Activated naive CD4-positive, alpha-beta T cell treated with anti-CD3 and anti-CD28 coated beads for 36 hours (primary cell): ENCODE data around the gene TUBB1. TPM values are rescaled to one million over a fixed set of nuclear protein-coding genes. Genes with fewer than 3 reads are reported as not detected.
"Not testable (repeated sequence)": the region's sequence is repeated elsewhere in the genome, so short reads cannot be mapped to it uniquely, and the experiment has no call there.

Experiments used
- CTCF ChIA-PET: fragments of 350-600 bp; sonication (Branson Sonifier 250); formaldehyde crosslinking; loops from one replicate; lab custom pipeline; 2021; ENCODE audit warnings: antibody characterized with exemption; lab: Charles Lee
- DNase-seq: peaks from one replicate; pipeline ENCODE4 v3.0.0-alpha.2; 2020
- H3K27ac Mint-ChIP-seq: one replicate; pipeline ENCODE4 v1.8.0; 2021; ENCODE audit warnings: mild to moderate bottlenecking, mixed read lengths
- H3K27me3 Mint-ChIP-seq: one replicate; pipeline ENCODE4 v1.8.0; 2021; ENCODE audit warnings: low read depth, mixed read lengths
- H3K36me3 Mint-ChIP-seq: one replicate; pipeline ENCODE4 v1.8.0; 2021; ENCODE audit warnings: low read depth, mixed read lengths
- H3K4me1 Mint-ChIP-seq: one replicate; pipeline ENCODE4 v1.8.0; 2021; ENCODE audit warnings: low read depth, mixed read lengths
- H3K4me3 Mint-ChIP-seq: one replicate; pipeline ENCODE4 v1.8.0; 2021; ENCODE audit warnings: mild to moderate bottlenecking, moderate library complexity, mixed read lengths
- H3K9me3 Mint-ChIP-seq: one replicate; pipeline ENCODE4 v1.8.0; 2021; ENCODE audit warnings: mixed read lengths
- intact Hi-C: fragments of 100-400 bp; cut with micrococcal nuclease; formaldehyde crosslinking; loops from one replicate; pipeline ENCODE4 v1.15.1; 2023
- total RNA-seq, 2 experiments: library from RNA; stranded (reverse); gene quantifications; one replicate each; pipeline ENCODE4 v1.2.3, GENCODE V29; 2021

The TUBB1 gene
- total RNA-seq, 2 experiments from 2014 or later, result not detected

DNA sequence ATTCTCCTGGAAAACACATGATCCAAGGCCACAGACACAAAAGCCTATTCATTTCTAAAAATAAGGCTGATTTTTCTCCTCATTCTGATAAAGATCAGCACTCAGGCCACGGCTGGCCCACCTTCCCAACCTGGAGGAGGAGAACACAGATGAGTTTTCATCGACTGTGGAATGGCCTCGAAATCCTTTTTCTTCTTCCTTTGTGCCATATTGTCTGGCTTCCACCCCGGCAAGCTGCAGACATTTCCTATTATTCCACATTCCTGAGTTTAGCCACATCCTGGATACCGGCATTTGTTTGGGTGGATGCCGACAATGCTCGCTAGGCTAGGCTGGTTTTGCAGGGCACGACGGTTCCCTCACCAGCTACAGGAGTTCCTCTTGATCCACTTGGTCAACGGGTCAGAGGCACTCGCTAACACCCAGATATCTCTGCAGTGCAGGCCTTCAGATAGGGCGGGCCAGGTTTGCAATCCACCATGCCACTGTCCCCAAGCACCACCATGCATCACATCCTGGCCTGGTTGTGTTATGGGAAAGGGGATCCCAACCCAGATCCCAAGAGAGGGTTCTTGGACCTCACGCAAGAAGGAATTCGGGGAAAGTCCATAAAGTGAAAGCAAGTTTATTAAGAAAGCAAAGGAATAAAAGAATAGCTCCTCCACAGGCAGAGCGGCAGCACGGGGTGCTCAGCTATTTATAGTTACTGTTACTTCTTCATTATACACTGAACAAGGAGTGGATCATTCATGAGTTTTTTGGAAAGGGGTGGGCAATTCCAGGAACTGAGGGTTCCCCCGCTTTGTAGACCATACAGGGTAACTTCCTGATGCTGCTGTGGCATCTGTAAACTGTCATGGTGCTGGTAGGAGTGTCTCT is 8.0 kb upstream of the TUBB1 start:
- Mint-ChIP-seq H3K9me3 (no peaks in the 10 kb centered on the region), H3K27me3 (no peaks in the 10 kb centered on the region), H3K4me3 (no peak overlapping the region), H3K27ac (no peak overlapping the region), H3K4me1 (peaks cover 29% of the 10 kb centered on the region), H3K36me3 (no peaks in the 10 kb centered on the region)
- DNase-seq, result no peak
- CTCF ChIA-PET, result no interaction called here
- intact Hi-C loops, result no loop called here

GRCh38 chr20:59011874-59012157 is 7.4 kb upstream of the TUBB1 start:
- intact Hi-C loops, H3K27ac Mint-ChIP-seq, DNase-seq, H3K27me3 Mint-ChIP-seq, H3K4me3 Mint-ChIP-seq, H3K9me3 Mint-ChIP-seq, CTCF ChIA-PET, H3K36me3 Mint-ChIP-seq: not testable (repeated sequence)
- H3K4me1 Mint-ChIP-seq, result peaks cover 34% of the 10 kb centered on the region

GRCh38 chr20:59013031-59013951 is 5.9 kb upstream of the TUBB1 start:
- Mint-ChIP-seq H3K27me3 (no peaks in the 10 kb centered on the region), H3K9me3 (no peaks in the 10 kb centered on the region), H3K4me3 (no peak overlapping the region), H3K4me1 (peaks cover 43% of the 10 kb centered on the region), H3K27ac (no peak overlapping the region), H3K36me3 (no peaks in the 10 kb centered on the region)
- CTCF ChIA-PET, result no interaction called here
- no peak for DNase-seq
- intact Hi-C loops, result no loop called here

DNA sequence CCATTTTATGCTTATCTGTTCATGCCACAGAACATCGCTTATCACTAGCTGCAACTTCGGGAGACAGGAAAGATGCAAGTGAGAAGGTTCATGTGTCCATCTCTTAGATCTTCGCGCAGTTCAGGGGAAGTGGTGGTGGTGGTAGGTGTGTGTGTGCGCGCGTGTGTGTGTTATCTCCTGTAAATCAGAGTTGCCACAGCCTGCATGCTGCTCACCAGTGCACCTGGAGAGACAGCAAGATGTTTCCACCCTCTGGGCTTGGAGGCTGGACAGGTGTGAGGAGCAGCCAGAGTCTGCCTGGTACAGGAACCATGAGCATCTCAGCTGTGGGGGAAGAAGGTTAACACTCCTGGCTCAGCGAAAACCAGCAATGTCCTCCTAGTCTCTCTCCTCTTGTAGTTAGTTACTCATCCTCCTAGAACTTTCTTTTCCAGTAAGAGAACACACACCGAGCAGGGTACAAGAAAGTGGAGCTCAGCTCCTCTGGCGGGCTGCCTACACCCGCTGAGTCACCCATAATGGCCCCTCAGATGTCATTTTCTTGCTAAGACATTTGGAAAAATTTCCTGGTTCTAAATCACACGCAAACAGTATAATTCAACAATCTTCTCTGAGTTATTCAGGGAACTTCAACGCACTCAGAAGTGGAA is 5.1 kb upstream of the TUBB1 start:
- CTCF ChIA-PET, result no interaction called here
- no peaks in the 10 kb centered on the region for H3K36me3 Mint-ChIP-seq

DNA sequence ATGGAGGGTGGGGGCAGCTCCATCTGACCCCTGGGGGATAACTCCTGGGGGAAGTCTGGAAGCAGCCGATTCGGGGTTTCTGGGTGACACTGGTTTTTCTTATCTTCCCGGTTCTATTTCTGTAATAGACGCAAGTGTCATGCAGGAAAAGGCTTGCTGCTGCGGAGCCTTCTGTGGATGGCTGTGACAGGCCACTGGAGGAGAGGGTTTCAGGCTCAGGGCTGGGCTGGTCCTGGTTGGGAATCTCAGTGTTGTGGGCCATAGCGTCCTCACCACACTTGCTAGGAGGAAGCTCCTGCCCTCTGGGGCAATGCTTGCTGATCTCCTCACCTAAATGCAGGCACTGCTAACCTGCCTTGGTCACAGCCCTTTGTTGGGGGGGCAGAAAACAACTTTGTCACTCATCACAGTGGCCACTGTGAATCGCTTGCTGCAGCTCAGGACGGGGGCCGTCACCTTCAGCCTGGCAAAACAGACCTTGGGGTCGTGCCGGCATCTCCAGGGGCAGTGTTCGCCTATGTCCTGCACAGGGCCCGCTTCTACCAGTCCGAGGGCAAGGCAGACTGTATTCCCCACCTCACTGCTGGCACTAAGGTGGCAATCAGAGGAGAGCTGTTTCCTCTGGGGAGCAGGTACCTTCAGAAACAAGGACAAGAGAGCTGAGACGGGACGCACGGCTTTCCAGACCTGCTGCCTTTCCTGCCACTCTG is 4.4 kb upstream of the TUBB1 start:
- DNase-seq, result no peak
- H3K4me3 Mint-ChIP-seq, result no peak overlapping the region
- H3K36me3 Mint-ChIP-seq, result no peaks in the 10 kb centered on the region
- H3K9me3 Mint-ChIP-seq, result no peaks in the 10 kb centered on the region
- CTCF ChIA-PET, result interaction anchor here (0.9 kb wide), 1 partner anchor 190 kb away, joined by 3 read pairs; no protein-coding TSS in a partner anchor
- no peak overlapping the region for H3K27ac Mint-ChIP-seq
- H3K27me3 Mint-ChIP-seq, result no peaks in the 10 kb centered on the region
- H3K4me1 Mint-ChIP-seq, result peaks cover 43% of the 10 kb centered on the region
- intact Hi-C loops, result no loop called here

More for the DNA sequence above, 5.1 kb upstream of the TUBB1 start:
- no peak for DNase-seq
- Mint-ChIP-seq H3K9me3 (no peaks in the 10 kb centered on the region), H3K27ac (no peak overlapping the region), H3K4me3 (no peak overlapping the region), H3K4me1 (peaks cover 43% of the 10 kb centered on the region), H3K27me3 (no peaks in the 10 kb centered on the region)
- intact Hi-C loops, result no loop called here

DNA sequence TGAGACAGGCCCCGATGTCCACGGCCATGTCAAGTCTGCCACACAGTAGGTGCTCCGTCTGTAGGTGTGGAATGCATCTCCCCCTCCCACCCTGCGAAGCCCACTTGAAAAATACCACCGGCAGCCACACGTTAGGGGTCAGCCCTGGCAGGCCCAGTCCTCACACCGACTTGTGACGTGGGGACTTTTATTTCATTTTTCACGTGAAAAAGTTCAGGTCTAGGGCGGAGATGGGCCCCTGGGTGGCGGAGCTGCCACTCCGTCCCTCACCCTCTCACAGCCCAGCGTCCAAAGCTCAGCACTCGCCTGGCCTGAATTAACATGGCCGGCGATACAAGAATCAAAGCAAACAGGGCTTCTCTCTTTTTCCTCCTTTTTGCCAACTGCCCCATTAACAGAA is 3.8 kb upstream of the TUBB1 start:
- DNase-seq, result no peak
- CTCF ChIA-PET, result interaction anchor here (0.9 kb wide), 1 partner anchor 190 kb away, joined by 3 read pairs; no protein-coding TSS in a partner anchor
- H3K9me3 Mint-ChIP-seq, result no peaks in the 10 kb centered on the region
- H3K4me3 Mint-ChIP-seq, result no peak overlapping the region
- intact Hi-C loops, result no loop called here
- peaks cover 43% of the 10 kb centered on the region for H3K4me1 Mint-ChIP-seq
- no peak overlapping the region for H3K27ac Mint-ChIP-seq
- no peaks in the 10 kb centered on the region for H3K36me3 Mint-ChIP-seq
- H3K27me3 Mint-ChIP-seq, result no peaks in the 10 kb centered on the region

DNA sequence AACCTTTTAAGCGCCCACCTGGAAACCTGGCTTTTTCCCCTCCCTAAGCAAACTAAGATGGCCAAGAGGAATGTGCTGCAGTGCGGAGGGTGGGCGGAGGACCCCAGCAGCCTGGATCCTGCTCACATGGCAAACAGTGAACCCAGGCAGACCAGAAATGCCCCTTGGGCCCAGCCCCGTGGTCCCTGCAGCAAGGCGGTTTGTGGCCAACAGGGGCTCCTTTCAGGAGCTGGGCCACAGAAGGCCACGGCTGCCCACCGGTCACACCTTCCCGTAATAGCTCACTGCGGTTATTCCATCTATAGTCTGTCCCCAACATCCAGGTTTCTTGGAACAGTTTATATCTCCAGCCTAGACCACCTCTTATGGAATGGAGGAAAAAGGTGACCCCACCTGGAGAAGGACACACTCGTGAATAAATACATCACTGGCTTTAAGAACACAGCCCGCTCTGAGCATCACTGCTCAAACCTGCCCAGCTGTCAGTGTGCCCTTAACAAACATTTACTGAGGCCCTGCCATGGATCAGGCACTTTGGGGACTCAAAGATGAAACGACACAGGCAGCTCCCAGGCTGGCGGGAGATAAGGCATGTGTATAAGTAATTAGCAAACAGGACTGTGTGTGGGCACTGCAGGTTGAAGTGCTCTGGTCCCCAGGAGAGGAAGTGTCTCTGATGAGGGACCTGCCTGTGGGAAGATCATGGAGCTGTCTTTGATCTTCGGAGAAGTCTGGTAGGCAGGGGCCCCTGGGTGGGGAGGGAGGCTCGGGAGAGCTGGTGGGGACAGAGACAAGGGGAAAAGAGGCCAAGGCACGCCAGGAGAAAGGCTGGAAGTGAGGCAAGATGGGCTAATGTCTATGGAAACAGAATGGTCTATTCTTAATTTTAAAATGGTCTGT is 3.2 kb upstream of the TUBB1 start:
- CTCF ChIA-PET, result interaction anchor here (0.9 kb wide), 1 partner anchor 189 kb away, joined by 3 read pairs; no protein-coding TSS in a partner anchor

GRCh38 chr20:59016795-59017492 is 2.3 kb upstream of the TUBB1 start:
- H3K4me1 Mint-ChIP-seq, result peaks cover 46% of the 10 kb centered on the region
- H3K9me3 Mint-ChIP-seq, result no peaks in the 10 kb centered on the region
- no peak overlapping the region for H3K4me3 Mint-ChIP-seq
- no peak overlapping the region for H3K27ac Mint-ChIP-seq
- intact Hi-C loops, result no loop called here
- DNase-seq, result peak; percentile 48
- CTCF ChIA-PET, result no interaction called here
- H3K27me3 Mint-ChIP-seq, result no peaks in the 10 kb centered on the region
- no peaks in the 10 kb centered on the region for H3K36me3 Mint-ChIP-seq

More for the DNA sequence above, 3.2 kb upstream of the TUBB1 start:
- DNase-seq, result no peak
- no peaks in the 10 kb centered on the region for H3K36me3 Mint-ChIP-seq
- intact Hi-C loops, result no loop called here
- no peaks in the 10 kb centered on the region for H3K27me3 Mint-ChIP-seq
- no peak overlapping the region for H3K27ac Mint-ChIP-seq
- H3K9me3 Mint-ChIP-seq, result no peaks in the 10 kb centered on the region
- H3K4me1 Mint-ChIP-seq, result peaks cover 48% of the 10 kb centered on the region
- H3K4me3 Mint-ChIP-seq, result no peak overlapping the region

DNA sequence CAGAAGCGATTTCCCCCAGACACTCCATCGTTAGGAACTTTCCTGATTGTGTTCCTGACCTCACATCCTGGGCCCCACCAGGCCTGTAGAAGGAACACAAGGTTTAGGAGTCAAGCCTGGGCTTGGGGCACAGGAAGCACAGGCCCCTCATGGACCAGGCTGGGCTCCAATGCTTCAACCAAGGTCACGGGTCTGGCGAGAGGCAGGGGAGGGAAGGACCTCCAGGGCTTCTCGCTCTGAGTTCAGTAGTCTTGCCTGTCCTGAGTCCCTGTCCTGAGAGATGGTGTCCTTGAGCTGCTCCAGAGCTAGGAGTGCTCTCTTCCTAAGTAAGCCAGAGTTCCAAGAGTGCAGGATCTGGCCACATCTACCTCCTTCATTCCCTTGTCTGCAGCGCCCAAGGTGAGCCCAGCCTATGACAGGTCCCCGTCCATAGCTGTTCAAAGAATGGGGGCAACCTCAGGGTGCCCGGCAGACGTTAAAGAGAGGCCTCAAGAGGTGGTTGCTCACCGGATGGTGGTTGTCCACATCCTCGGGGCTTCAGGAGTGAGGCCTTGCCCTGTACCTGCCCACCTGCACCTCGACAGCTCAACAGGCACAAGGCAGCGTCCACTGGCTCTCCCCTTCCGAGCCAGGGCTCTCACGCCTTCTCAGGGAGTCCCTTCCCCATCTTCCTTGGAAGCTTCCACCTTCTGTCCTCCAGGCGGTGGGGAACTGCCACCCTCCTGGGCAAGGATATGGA is 1.6 kb upstream of the TUBB1 start:
- CTCF ChIA-PET, result interaction anchor here (0.6 kb wide), 1 partner anchor 126 kb away, joined by 3 read pairs; no protein-coding TSS in a partner anchor

DNA sequence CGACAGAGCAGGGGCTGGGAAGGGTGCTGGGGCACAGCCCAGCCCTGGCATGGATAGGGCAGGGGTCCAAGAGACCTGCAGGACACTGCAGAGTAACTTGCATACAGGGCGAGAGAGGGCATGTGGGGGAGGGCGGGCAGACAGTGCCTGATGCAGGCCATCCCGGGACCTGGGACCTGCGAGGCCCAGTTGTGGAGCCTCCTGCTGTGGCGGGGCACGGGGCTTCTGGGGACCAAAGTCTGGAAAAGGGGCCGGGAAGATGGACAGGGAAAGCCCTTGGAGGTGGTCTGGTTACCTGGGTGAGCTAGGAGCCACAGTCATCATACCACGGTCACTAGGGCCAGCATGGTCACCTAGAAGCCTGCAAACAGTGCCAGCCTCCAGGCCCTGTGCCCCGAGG is 412 bp upstream of the TUBB1 start:
- CTCF ChIA-PET, result interaction anchor here (0.7 kb wide), 1 partner anchor 476 kb away, joined by 3 read pairs; no protein-coding TSS in a partner anchor
- intact Hi-C loops, result no loop called here
- Mint-ChIP-seq H3K27me3 (no peaks in the 10 kb centered on the region), H3K9me3 (no peaks in the 10 kb centered on the region), H3K27ac (no peak overlapping the region), H3K36me3 (peaks cover 3% of the 10 kb centered on the region), H3K4me1 (peaks cover 39% of the 10 kb centered on the region), H3K4me3 (no peak overlapping the region)
- DNase-seq, result no peak

More for the DNA sequence above, 1.6 kb upstream of the TUBB1 start:
- H3K9me3 Mint-ChIP-seq, result no peaks in the 10 kb centered on the region
- no peaks in the 10 kb centered on the region for H3K36me3 Mint-ChIP-seq
- H3K4me1 Mint-ChIP-seq, result peaks cover 46% of the 10 kb centered on the region
- H3K4me3 Mint-ChIP-seq, result no peak overlapping the region
- no peaks in the 10 kb centered on the region for H3K27me3 Mint-ChIP-seq
- intact Hi-C loops, result no loop called here
- no peak overlapping the region for H3K27ac Mint-ChIP-seq
- no peak for DNase-seq
